DMS53 (cell line): ENCODE data around the gene UBAP2.
"Not testable (repeated sequence)": the region's sequence is repeated elsewhere in the genome, so short reads cannot be mapped to it uniquely, and the experiment has no call there.

Experiments
- DNase-seq: peaks from one replicate; lab custom pipeline; 2025; lab: John Stamatoyannopoulos, UW

The UBAP2 gene

GRCh38 chr9:34049630-34050384 lies 1.1 kb upstream of the UBAP2 start:
- DNase-seq = peak; percentile 50

GRCh38 chr9:34047864-34048726 lies 592 bp downstream of the UBAP2 start:
- peak; percentile 59 for DNase-seq

GRCh38 chr9:34046784-34047379 lies 1.8 kb downstream of the UBAP2 start:
- peak; percentile 12 for DNase-seq

- no peak for DNase-seq
Measured at GRCh38 chr9:34045903-34046302, 2.8 kb downstream of the UBAP2 start.

GRCh38 chr9:34042074-34042473 lies 6.6 kb downstream of the UBAP2 start:
- DNase-seq = not testable (repeated sequence)

- not testable (repeated sequence) for DNase-seq
Measured at GRCh38 chr9:34038851-34039250, 9.8 kb downstream of the UBAP2 start.

- DNase-seq = peak; percentile 23
Measured at GRCh38 chr9:34037626-34038025, 11.1 kb downstream of the UBAP2 start.

- no peak for DNase-seq
Measured at GRCh38 chr9:34036625-34037024, 12.1 kb downstream of the UBAP2 start.

GRCh38 chr9:34035656-34036055 lies 13.0 kb downstream of the UBAP2 start:
- no peak for DNase-seq

- DNase-seq = no peak
Measured at GRCh38 chr9:34034698-34035065, 14.0 kb downstream of the UBAP2 start.

- DNase-seq = no peak
Measured at GRCh38 chr9:34032631-34033030, 16.1 kb downstream of the UBAP2 start.

- no peak for DNase-seq
Measured at GRCh38 chr9:34027845-34028574, 20.7 kb downstream of the UBAP2 start.

- no peak for DNase-seq
Measured at GRCh38 chr9:34025811-34026210, 22.9 kb downstream of the UBAP2 start.

- no peak for DNase-seq
Measured at GRCh38 chr9:34025062-34025461, 23.6 kb downstream of the UBAP2 start.

GRCh38 chr9:34024476-34024875 lies 24.2 kb downstream of the UBAP2 start:
- DNase-seq = not testable (repeated sequence)

GRCh38 chr9:34016149-34016548 lies 32.5 kb downstream of the UBAP2 start:
- DNase-seq = no peak

- peak; percentile 31 for DNase-seq
Measured at GRCh38 chr9:34010979-34011378, 37.7 kb downstream of the UBAP2 start.

- no peak for DNase-seq
Measured at GRCh38 chr9:34001951-34002350, 46.7 kb downstream of the UBAP2 start.

GRCh38 chr9:34001298-34001697 lies 47.4 kb downstream of the UBAP2 start:
- DNase-seq = no peak

GRCh38 chr9:33995449-33995848 lies 53.2 kb downstream of the UBAP2 start:
- no peak for DNase-seq

- no peak for DNase-seq
Measured at GRCh38 chr9:33993104-33993503, 55.6 kb downstream of the UBAP2 start.

GRCh38 chr9:33992632-33993031 lies 56.1 kb downstream of the UBAP2 start:
- DNase-seq = no peak
